ENCODE measurements around the gene TLL2.

TLL2 gene

GRCh38 chr10:96369890-96370583, 143.7 kb downstream of the TLL2 start:
- no peak overlapping the region for H3K4me3 ChIP-seq (ENCODE audit: low read depth, low read length)
- no peak for TF ChIP-seq CTCF (IDR thresholded peaks at IDR 0.05; ENCODE audit: low read depth, low read length)

- H3K4me3 ChIP-seq (ENCODE audit: low read depth, low read length): no peak overlapping the region
- no peak for TF ChIP-seq CTCF (IDR thresholded peaks at IDR 0.05; ENCODE audit: low read depth, low read length)
Observed at GRCh38 chr10:96368971-96369370, 144.8 kb downstream of the TLL2 start.

GRCh38 chr10:96367470-96367869, 146.3 kb downstream of the TLL2 start:
- no peak for TF ChIP-seq CTCF (IDR thresholded peaks at IDR 0.05; ENCODE audit: low read depth, low read length)
- no peak overlapping the region for H3K4me3 ChIP-seq (ENCODE audit: low read depth, low read length)

- H3K4me3 ChIP-seq (ENCODE audit: low read depth, low read length): no peak overlapping the region
- no peak for TF ChIP-seq CTCF (IDR thresholded peaks at IDR 0.05; ENCODE audit: low read depth, low read length)
Observed at GRCh38 chr10:96366508-96366907, 147.2 kb downstream of the TLL2 start.

GRCh38 chr10:96365571-96365970, 148.2 kb downstream of the TLL2 start:
- no peak overlapping the region for H3K4me3 ChIP-seq (ENCODE audit: low read depth, low read length)
- no peak for TF ChIP-seq CTCF (IDR thresholded peaks at IDR 0.05; ENCODE audit: low read depth, low read length)

GRCh38 chr10:96360766-96361165, 153.0 kb downstream of the TLL2 start:
- no peak overlapping the region for H3K4me3 ChIP-seq (ENCODE audit: low read depth, low read length)
- TF ChIP-seq CTCF (IDR thresholded peaks at IDR 0.05; ENCODE audit: low read depth, low read length): no peak

- no peak for TF ChIP-seq CTCF (IDR thresholded peaks at IDR 0.05; ENCODE audit: low read depth, low read length)
- no peak overlapping the region for H3K4me3 ChIP-seq (ENCODE audit: low read depth, low read length)
Observed at GRCh38 chr10:96360331-96360730, 153.4 kb downstream of the TLL2 start.

Measured in WI38 (cell line).